Heart left ventricle (tissue), 13 donors: ENCODE data around the gene RGS7.

Experiments used
- POLR2A ChIP-seq, 2 donors: fragments of 450-650 bp; IDR thresholded peaks; one replicate each; pipeline ENCODE4 v1.6.1; 2017; ENCODE audit warnings: antibody characterized with exemption in 2 of 2, mild to moderate bottlenecking in 2 of 2, moderate library complexity in 2 of 2
- TF ChIP-seq, protein P1 (sequence below), 12 donors: fragments of 200-600 bp; sonication (generic) in 4 of 12; IDR thresholded peaks; one replicate each; pipeline versions ENCODE4 v1.5.0 to v1.8.0; 2018 to 2022; ENCODE audit warnings: antibody characterized with exemption in 12 of 12, mild to moderate bottlenecking in 5 of 12
- donor health status: ischemic (EF 13 %, LVEDD 7.1; RV severe dilation, severe dysfunction).
- donor health status: DM: no; HTN: yes; CAD: no.
- donor health status: DM: no; HTN: no; CAD: no.
- donor health status: ischemic (EF 25% LVEDD 6.9; RV normal size, moderate dysfunction).
- donor health status: ischemic (EF 25% LVEDD 5.7; RV mildly dilated, moderate dysfunction).
- donor health status: ischemic (EF 35%, LVEDD 5.7; RV mildly dilated, moderate dysfunction).
- donor health status: nonischemic (EF 11% LVEDD 7.7; RV severe dilation, severe dysfunction).
- donor health status: DM: yes; HTN: yes; CAD: no.
- donor health status: PGD.
- donor health status: ischemic (EF 29% LVEDD 5.4; RV normal size, mild dysfunction).
- donor health status: nonischemic (EF 23%, LVEDD 6.1; RV moderate dilation, normal function).

GRCh38 chr1:241276391-241276790 is 80.6 kb downstream of the RGS7 start:
- TF ChIP-seq, protein P1, sequence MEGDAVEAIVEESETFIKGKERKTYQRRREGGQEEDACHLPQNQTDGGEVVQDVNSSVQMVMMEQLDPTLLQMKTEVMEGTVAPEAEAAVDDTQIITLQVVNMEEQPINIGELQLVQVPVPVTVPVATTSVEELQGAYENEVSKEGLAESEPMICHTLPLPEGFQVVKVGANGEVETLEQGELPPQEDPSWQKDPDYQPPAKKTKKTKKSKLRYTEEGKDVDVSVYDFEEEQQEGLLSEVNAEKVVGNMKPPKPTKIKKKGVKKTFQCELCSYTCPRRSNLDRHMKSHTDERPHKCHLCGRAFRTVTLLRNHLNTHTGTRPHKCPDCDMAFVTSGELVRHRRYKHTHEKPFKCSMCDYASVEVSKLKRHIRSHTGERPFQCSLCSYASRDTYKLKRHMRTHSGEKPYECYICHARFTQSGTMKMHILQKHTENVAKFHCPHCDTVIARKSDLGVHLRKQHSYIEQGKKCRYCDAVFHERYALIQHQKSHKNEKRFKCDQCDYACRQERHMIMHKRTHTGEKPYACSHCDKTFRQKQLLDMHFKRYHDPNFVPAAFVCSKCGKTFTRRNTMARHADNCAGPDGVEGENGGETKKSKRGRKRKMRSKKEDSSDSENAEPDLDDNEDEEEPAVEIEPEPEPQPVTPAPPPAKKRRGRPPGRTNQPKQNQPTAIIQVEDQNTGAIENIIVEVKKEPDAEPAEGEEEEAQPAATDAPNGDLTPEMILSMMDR (IDR thresholded peaks at IDR 0.05) = no peak
- no peak for TF ChIP-seq POLR2A (IDR thresholded peaks at IDR 0.05)
